CD4-positive, alpha-beta T cell treated with Interleukin-12 subunit alpha and Interleukin-12 subunit beta, for 1 hour (primary cell): ENCODE results near the gene NRXN3.

Experiments
- DNase-seq: peaks from one replicate; pipeline ENCODE4 v3.0.0-alpha.2; 2020

Gene NRXN3

DNA sequence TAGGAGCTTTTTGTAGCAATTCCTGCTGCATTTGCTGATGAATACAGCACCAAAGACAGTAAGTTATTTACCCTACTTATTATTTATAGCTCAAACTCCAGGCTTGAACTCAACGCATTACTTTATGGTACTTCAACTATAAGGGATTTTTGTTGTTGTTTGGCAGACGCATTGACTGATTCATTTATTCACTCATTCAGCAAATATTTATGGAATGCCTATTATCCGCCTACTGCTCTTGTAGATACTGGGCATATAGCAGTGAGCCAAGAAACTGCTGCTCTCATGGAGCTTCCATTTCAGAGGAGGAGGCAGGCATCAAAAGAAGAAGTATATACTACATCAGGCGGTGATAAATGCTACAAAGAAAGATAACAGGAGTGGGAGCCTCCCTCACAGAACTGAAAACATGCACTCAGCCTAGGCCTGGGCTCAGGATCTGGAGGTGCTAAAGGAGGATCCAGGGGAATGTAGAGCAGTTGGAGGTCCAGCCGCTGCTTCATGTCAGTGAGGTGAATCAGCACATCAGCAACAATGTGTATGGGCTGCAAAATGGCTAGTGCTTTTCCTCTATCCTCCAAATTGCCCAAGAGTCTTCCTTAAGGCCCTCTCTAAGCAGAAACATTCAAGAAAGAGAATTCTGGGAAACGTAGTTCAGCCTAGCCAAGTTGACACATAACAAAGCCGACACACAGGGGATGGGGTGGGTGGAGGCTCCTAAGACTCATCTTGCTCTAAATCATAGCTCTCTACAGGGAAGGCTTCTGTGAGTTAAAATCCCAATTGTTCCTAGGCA is 157.5 kb downstream of the NRXN3 start:
- no peak for DNase-seq

DNA sequence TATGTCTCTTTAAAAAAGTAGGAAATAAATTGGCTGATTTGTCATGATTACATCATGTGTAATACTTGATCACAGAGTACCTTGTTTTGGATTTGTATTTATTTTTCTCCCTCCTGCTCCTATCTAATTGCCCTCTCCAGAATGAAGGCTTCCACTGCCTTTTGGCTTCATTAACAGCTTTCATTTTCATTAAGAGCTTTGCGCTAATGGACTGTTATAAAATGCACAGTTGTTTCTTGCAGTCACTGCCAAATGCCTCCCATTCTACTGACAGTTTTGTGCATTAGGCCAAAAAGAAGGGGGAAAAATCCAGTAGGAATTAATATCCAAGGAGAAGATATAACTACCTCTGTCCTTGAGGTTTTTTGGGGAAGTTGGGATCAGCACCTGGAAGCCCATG is 159.2 kb downstream of the NRXN3 start:
- DNase-seq = no peak

DNA sequence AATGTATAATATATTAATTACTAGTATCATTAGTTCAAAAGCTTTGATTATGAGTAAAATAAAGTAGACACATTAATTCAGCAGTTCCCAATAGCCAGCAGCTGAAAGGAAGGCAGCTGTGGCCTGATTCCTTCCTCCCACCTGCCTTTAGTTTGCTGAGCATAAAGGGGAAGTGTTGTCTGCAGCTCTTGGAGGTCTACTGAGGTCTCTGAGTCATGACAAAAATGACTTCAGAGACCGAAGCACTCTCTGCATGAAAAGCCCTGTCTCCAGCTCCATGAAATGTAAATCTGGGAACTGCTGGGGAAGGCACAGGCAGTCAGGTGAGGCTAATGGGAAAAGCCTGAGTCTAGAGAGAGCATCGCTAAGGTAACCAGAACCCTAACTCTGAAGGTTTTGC is 165.4 kb downstream of the NRXN3 start:
- DNase-seq = no peak

DNA sequence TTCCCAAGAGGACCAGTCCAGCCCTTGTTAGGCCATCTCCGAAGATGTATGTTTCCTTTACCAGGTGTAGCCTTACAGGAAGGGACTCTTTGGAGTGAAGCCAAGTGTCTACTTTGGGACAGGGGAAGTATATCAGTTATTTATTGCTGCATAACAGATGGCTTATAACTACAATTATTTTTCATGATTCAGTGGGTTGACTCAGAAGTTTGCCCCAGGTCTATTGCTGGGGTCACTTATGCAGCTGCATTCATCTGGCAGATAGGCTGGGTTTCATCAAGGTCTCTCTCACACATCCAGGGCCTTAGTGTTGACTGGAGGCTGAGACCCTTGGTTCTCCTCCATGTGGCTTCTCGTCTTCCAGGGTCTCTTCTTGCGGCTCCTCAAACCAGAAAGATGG is 170.1 kb downstream of the NRXN3 start:
- no peak for DNase-seq

DNA sequence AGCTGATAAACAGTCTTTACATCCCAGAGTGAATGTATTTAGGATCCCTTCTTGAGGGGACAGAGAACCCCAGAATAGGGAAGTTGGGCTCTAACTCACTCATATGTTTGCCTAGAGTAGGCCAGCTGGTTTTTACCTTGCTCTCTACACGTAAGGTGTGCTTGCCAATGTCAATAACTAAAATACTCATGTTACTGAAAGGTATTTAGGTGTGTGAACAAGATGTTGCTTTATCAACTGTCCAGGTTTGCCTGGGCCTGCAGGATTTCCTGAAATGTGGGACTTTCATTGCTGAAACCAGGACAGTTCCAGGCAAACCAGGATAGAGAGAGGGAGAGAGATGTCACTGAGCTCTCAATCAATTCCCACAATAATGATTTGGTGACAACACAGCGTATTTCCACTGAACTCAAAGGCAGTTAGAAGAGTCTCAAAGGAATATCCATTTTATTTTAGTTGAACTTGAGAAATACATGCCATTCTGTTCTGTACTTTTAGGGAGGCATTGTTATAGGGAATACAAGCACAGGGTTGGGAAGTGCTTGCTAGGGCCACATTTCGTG is 171.7 kb downstream of the NRXN3 start:
- DNase-seq = no peak

DNA sequence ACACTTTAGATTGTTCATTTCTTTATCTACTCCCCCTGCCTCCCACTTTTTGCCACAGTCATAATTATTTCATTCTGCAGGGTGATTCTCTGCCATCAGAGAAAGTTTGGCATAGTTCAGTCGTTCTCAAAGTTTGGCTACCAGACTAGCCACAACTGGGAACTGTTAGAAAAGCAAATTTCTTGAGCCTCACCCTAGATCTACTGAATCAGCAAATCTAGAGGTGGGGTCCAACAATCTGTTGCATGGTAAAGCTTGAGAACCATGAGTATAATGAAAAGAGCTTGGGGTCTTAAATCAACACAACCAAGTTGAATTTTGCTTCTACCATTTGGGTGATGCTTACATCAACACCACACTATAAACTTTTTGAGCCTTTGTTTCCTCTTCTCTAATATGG is 172.7 kb downstream of the NRXN3 start:
- no peak for DNase-seq

DNA sequence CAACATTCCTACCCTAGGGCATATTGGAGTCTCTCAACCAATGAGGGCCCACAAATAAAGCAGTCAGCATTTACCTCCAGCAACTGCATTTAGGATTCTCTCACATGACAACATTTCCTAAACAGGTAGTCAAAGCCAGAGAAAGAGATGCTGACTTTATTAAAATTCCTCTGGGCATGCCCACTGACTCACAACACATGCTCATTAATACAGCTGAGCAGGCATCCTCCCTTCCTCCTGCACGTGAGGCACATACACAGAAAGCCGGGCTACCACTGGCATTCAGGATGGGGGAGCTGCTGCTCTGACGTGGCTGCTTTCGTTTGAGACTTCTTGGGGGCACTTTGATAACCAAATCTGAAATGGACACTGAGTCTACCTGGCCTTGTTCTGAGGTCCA is 174.1 kb downstream of the NRXN3 start:
- DNase-seq = no peak

DNA sequence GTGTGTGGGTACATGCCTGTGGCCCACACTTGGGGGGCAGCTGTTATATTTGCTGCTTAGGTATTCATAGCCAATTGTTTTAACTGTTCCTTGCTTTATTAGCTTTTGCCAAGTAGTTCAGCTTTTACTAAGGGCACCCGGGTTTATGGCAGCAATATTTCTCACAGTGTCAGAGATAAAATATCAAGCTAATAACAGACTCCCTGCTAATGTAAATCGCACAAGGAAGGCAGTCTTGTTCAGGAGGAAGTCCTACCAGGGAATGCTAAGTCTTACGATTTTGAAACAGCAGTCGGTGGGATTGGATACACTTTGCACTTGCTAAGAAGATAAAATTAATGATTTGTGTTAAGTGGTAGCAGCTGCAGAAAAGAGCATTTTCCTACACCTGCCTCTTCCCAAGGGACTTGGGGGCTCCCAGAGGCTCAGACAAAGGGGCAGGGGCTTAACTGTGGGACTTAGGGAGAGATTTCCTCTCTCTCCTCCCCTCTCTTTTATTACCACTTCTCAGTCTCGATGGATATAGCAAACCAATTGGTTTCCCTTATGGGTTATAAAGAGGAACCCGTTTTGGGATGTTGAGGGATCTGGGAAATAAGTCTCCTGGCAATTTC is 175.1 kb downstream of the NRXN3 start:
- DNase-seq = no peak

DNA sequence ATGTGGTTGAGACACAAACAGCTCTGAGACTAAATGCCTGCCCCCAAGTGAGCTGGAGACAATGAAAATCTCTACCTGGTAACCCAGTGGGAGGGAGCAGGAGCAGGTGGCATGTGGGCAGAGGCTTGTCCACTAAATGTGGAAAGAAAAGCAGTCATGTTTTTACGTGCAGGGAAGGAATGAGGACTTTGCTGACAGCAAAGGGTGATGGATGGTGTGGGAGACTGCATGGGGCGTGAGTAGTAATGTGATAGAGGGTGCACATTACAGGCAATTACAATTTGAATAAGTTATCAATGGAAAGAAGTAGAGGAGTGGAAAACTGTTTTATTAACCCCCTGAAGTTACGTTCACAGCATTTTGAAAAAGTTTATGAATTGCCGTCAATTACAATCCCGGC is 176.6 kb downstream of the NRXN3 start:
- no peak for DNase-seq

DNA sequence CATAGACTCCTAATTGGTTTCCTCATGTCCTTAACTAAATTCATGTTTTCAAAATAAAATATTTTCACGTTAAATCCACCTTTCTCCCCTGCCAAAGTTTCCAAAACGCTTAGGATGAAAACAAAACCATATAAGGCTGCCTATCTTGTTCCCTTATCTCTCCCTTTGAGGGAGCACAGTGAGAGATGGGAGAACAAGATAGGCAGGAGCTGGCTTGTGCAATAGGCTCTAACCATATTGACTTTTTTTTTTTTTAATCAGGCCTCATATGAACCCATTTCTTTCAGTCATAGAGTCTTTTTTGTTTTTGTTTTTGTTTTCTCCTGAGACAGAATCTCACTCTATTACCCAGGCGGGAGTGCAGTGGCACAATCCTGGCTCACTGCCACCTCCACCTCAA is 184.9 kb downstream of the NRXN3 start:
- no peak for DNase-seq

DNA sequence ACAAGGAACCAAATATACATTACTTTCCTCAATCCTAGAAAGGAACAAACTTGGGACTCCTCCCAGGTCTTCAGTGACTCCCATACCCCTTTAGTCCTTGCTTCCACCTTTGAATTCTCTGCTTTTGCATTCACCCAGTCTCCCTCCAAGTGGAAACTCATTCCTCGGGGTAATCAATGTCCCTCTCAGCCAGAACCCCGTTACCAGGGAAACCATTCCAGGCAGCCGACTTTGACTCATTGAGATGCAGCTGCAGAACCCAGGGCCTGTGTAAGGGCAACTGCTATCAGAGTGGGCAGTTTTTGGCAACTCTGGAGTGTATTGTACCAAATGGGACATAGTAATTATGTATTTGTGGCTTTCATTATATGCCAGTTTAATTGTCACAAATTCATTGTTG is 186.2 kb downstream of the NRXN3 start:
- no peak for DNase-seq

DNA sequence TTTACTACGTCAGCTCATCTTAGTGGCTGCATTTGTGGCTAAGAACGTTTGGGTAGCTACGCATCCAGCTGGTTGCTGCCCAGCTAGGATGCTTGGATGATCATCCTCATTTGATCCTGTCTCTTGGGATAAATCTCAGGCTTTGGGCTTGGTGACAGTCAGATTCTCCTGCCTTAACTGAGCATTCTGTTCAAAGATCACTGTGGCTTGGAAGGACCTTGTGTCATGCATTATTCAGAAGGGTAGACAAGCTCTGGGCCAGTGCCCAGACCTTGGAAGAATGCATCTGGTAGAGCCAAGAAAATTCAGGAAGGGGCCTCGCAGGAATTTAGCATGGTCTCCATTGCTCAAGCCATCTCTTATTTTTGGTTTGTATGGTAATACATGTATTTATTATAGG is 188.4 kb downstream of the NRXN3 start:
- no peak for DNase-seq

DNA sequence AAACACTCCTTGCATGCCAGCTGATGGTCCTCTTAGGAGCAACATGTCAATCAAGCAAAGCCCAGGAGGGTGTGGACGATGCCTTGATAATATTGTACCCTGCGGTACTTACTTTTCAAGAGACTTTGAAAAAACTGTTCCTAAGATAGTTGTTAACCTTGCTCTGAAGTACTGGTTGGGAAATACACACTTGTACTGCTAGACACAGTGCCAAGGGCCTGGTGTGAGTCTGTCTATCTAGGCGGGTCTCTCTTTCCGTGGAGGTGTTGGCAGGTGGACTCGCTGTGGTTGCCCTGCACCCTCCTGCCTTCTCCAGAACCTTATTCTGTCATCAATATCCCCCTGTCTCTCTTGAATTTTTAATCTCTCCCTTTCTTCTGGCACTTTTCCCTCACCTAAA is 189.4 kb downstream of the NRXN3 start:
- DNase-seq = no peak

DNA sequence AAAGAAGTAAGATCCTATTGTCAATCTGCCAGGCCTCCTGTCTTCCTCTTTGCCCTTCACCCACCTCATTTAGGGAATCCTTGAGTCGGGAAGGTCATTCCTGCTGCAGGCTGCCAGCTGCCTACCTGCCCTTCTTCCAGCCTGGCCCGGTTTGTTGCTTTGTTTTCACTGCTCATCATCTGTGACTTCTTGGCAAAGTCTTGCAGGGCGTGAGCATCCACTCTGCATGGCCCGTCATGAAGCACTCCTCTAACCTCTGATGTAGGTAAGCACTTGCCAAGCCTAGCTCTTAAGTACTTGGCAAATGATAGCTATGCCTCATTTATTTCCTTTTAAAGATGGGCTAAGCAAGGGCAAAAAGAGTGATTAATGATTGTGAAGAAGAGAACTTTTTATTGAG is 192.8 kb downstream of the NRXN3 start:
- DNase-seq = no peak

DNA sequence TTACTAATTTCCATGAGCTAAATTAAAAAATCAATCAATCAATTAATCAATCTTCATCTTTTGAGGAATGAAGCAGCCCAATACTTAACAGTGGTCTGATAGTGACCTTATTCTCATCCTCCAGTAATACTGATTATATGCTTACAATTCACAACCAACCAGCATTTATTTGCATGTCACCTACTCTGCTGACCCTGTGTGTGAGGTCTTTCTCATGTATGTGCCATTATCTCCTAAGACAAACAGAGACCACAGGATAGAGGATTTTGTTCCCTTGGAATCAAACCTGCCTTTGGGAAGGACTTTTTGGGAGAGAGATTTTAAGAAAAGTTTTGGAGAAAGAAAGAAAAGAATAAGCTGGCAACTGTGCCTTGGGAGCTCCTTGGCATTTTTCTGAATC is 197.2 kb downstream of the NRXN3 start:
- DNase-seq = no peak

DNA sequence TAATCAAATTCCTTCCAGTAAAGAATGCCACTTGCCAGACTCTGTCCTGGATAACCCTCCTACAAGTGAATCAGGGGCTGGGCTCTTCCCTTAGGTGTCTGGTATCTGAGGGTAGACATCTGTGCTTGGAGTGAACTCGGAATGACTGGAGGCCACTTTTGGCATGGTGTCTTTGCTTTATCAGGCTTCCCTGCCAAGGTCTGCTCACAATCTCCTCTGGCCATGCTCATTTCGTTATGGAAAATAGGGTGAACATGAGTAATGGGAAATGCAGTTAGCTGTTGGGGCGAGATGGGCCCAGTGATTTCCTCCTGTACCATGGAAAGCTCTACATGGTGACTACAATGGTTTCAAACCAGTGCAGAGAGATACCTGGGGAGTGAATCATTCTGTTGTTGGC is 212.9 kb downstream of the NRXN3 start:
- no peak for DNase-seq

DNA sequence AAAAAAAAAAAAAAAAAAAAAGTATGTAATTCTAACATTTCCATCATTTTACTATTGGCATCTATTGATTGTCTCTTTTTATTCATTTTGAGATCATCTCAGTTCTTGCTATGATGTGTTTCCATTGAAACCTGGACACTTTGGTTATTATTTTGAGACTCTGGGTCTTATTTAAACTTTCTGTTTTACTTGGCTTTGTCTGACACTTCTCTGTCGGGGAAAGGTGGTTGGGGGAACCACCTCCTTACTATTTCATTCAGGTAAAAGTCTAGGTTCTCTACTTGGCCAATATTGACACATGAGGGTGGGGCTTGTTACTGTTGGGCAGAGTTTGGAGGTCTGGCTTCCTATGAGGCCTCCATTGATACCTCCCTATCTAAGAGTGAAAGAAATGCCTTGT is 228.0 kb downstream of the NRXN3 start:
- no peak for DNase-seq

DNA sequence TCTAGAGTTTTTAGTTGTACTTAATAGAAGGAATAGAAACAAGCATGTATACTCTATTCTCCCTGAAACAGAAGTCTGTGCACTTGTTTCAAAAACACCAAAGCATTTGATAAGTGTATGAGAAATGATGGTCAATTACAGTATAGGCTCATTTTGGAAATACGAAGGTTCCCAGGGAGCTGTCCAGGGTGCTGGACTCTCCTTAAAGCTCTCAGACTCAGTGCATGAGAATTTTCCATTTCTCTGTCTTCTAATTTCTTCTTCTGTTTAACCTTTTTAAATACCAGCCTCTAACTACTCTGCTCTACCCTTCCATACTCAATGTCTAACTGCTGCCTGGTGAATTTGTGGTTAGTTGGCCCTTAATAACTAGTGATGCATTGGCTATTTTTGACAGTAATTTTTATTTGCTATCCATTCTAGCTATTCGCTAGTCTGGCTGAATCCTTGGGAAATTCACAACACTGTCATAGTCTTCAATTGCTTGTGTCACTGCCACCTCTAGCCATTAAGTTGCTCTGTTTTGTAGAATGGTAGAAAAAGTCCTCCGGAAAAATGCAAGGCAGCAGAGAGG is 229.2 kb downstream of the NRXN3 start:
- no peak for DNase-seq

DNA sequence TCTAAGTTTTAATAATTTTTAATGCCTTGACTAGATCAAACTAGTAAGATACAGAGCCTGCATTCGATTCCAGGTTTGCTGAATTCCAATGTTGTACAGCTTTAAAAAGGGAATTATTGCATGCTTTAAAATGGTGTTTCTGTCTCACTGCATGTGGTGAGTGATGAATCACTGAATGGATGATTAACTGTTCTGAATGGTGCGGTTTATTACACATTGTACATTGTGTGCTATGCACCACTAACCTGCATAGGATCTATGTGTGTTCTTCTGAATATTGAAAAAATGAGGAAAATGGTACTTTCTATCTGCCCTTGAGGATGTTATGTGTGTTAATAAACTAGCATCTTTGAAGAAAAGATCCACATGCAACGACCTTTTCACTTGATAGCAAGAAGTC is 231.7 kb downstream of the NRXN3 start:
- DNase-seq = no peak

DNA sequence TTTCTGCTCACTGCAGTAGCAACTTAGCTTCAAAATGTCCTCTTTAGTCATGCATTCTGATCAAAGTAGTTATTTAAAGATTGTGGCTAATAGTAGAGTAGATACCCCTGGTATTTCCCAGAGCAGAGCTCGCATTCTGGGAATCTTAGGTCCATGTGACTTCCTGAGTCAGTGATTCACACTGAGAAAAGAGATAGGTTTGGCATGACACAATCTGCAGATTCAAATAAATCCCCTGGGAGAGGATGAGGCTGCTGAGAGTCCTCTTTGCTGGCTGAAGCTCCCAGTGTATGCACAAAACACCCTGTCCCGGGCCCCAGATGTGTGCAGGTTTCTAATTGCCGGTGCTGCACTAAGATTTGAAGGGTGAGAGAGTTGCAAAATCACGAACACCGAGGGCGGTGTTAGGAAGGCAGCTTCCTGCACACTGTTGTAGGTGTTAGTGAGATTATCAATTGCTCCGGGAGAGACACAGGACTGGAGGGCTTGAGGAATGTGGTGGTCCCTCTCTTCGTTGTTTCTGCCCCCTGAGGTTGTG is 233.2 kb downstream of the NRXN3 start:
- no peak for DNase-seq

DNA sequence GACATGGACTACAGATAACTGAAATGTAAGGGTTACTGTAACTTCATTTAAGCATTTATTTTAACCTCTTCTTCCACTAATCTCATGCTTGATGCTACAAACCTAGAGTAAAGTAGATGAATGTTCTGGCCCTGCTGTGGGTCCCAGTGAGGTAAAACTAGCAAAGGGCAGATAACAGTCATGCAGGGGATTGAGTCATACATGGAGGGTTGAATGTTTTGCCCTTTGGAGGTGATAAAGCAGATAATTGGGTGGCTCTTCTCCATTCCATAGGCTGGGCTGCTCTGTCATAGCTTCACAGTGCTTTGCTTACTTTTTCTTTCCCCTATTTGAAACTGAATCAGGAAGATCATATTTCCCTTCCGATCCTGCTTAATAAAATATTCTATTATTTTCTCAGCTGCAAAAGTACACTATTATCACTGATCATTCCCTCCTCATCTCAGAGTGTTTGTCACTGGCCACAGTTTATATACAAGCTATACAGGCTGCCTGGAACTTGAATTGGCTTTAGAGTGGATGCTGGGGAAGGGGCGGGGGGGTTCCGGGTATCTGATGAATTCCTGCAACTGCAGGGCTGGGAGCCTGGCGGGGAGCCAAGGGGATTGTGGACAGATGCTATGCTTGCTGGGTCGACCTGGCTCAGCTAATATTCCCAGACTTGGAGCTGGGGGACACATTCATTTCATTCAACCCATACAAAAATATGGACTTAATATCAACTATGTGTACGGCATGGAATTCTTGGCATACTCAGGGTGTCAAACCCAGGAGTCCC is 235.1 kb downstream of the NRXN3 start:
- no peak for DNase-seq

DNA sequence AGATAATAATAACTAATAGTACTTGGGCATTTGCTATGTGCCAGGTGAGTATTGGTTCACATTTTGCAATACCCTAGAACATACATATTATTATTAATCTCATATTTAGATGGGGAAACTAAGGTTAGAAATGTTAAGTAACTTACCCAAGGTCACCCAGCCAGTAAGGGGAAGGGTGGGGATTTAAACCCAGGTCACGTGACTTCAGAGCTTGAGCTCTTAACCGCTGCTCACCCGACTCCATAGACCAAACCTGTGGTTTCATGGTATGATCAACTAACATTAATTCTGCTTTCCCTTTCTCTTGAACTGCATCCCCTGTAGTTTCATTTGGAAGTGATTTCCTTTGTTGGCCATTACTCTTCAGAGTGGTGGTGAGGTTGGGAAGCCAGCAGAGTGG is 242.3 kb downstream of the NRXN3 start:
- DNase-seq = no peak

DNA sequence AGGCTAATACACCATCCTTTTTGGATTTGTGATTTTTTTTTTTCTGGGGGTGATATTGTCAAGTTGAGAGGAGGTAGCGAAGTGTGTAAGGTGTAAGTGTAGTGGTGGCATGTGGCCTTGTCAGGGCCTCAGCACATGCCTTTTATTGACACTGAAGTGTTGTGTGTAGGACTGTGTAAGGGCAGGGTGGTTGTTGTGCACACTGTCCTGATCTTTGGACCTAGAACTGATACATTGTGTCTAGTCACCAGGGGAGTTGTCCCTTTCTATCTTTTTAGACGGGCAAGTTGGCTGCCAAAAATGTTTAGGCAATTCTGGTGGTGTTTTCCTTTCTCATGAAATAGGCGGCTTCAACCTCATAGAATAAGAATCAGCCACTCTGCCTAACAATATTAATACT is 244.0 kb downstream of the NRXN3 start:
- DNase-seq = no peak
